Mesenteric fat pad (tissue), 1 donor: ENCODE measurements around the gene P2RY14. TPM values are rescaled to one million over a fixed set of nuclear protein-coding genes. Genes with fewer than 3 reads are reported as not detected.
"Not testable (repeated sequence)": the region's sequence is repeated elsewhere in the genome, so short reads cannot be mapped to it uniquely, and the experiment has no call there.

ENCODE experiments used
- DNase-seq: peaks from one replicate; pipeline ENCODE4 v3.0.0-alpha.2; 2020; ENCODE audit warnings: low spot score
- total RNA-seq: library from RNA; stranded (reverse); fragmentation: NEBNext Ultra II Directional; extraction: Animal tissue kit (Norgen Biotek cat#: 25700); gene quantifications from one replicate; pipeline ENCODE4 v1.2.1, GENCODE V29; 2021
- donor health status: DM: yes; HTN: yes; CAD: no.

P2RY14 gene
- total RNA-seq, 1 donor from 2014 or later, result 1.4 TPM

GRCh38 chr3:151264605-151265004, 13.7 kb downstream of the P2RY14 start:
- no peak for DNase-seq

- no peak for DNase-seq
Observed at GRCh38 chr3:151262871-151263525, 15.3 kb downstream of the P2RY14 start.

DNA sequence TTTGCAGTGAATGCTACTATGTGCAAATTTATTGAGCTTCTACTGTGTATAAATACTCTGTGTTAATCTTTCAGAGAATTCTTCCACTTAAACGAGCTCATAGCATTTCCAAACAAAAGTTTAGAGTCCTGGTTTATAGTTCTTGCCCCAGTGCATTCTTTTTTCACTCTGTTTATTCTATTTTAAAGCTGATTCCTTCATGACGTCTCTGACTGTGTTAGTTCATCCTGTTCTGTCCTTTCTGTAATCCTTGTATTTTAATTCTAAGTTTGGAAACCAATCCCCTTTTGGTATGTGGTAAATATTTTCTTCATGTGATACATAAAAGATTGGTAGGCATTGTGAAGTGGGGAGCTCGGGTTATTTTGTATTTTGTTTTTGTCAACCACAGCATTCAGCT, 18.7 kb downstream of the P2RY14 start:
- DNase-seq, result no peak

- no peak for DNase-seq
Observed at GRCh38 chr3:151256749-151257148, 21.6 kb downstream of the P2RY14 start.

DNA sequence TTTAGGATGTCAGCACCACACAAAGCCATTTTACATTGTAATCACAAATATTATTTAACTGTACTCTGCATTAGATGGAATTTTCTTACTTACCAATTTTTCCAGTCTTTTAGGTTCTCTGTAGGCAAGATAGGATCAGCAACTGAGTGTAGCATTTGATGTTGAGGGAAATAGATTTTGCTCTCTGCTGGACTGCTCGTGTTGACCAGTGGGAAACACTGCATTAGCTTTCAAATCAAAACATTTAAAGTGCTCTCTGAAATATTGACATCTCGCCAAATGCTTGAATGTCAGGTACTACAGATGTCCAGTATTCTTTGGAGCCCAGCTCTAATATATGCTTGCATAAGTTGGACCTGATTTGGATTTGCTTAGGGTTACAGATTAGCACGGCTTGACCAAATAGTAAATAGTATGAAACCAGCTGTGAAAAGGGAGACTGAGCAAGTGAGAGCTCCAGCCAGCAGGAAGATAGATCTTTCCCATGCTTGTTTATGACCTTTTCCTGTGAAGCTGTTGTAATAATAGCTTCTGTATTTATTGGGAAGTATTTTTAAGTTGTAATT, 29.5 kb downstream of the P2RY14 start:
- DNase-seq, result no peak

GRCh38 chr3:151242006-151242405, 36.3 kb downstream of the P2RY14 start:
- DNase-seq, result not testable (repeated sequence)

- no peak for DNase-seq
Observed at GRCh38 chr3:151236736-151237135, 41.6 kb downstream of the P2RY14 start.

- DNase-seq, result no peak
Observed at GRCh38 chr3:151236316-151236715, 42.0 kb downstream of the P2RY14 start.

GRCh38 chr3:151234825-151235224, 43.5 kb downstream of the P2RY14 start:
- no peak for DNase-seq

GRCh38 chr3:151232991-151233390, 45.4 kb downstream of the P2RY14 start:
- DNase-seq, result no peak

DNA sequence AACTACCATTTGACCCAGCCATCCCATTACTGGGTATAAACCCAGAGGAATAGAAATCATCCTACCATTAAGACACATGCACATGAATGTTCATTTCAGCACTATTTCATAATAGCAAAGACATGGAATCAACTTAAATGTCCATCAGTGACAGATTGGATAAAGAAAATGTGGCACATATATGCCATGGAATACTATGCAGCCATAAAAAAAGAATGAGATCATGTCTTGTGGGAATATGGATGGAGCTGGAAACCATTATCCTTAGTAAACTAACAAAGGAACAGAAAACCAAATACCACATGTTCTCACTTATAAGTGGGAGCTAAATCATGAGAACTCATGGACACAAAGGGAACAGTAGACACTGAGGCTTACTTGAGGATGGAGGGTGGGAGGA, 45.9 kb downstream of the P2RY14 start:
- DNase-seq, result not testable (repeated sequence)

DNA sequence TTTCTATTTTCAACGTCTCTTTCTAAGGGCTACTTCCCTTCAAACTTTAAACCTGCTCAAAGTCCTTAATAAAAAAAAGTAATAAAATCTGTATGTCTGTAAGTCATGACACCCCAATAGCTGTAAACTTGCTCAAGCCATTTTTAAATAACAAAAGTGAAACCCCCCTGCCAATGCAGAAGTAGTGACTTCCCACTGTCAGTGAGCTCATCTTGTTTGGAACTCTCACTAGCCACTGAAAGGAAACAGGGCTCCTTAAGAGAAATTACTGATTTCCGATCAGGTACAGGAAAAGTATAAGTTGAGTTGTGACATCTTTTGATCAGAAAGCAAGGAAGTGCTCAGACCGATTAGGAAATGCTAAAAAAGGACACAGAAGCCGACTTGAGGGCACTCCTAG, 47.7 kb downstream of the P2RY14 start:
- DNase-seq, result no peak

- DNase-seq, result no peak
Observed at GRCh38 chr3:151228666-151229040, 49.7 kb downstream of the P2RY14 start.

DNA sequence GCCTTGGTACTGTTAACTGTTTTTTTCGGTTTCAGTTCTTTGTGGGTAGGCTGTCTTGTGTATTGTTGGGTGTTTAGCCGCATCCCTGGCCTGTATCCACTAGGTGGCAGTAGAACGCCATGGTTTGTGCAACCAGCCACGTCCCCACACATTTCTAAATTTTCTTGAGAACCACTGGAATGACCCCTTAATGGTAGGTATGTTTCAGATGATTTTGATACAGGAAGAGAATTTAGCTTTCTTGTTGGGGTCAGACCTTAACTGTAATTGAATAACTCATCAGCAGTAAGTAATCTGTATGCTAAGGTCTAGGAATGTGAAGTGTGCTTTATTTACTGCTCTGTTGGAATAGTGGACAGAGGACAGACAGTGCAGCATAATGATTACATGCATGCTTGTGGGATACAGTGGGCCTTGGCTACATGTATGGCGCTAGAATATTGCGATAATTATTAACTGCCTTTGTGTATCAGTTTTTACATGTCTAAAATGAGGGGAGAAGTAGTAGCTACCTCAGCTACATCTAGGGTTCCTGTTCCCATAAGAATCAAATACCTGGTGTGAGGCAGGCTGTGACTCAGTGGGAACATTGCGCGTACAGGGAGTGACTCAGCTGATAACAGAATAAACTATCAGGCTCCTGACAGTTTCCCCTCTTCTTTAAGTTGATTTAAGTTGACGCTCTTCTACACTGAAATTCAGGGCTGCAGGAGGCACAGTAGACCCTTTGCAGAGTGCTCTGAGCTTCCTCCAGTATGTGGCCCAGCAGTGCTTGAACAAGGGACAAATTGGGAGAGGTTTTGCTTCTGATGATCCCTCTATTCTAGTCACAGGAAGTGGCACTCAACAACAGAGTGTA, 50.3 kb downstream of the P2RY14 start:
- DNase-seq, result no peak

GRCh38 chr3:151227266-151227806, 51.0 kb downstream of the P2RY14 start:
- DNase-seq, result no peak

DNA sequence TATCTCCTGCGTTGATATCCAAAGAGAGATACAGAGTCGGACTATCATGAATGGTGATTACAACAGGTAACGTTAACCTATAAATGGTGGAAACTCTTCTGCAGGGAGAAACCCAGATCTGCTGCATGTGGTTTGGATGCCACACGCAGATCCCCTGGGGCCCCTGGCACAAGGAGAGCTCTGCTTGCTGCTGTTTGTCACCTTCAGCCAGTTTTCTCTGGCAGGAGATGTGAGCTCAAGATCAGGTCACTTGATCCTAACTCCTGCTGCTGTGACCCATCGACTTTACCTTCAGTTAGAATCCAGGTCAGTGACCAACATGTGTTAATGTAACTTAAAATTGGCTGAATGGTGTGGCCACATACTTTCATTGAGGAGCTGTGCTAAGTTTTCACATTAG, 51.5 kb downstream of the P2RY14 start:
- DNase-seq, result no peak

DNA sequence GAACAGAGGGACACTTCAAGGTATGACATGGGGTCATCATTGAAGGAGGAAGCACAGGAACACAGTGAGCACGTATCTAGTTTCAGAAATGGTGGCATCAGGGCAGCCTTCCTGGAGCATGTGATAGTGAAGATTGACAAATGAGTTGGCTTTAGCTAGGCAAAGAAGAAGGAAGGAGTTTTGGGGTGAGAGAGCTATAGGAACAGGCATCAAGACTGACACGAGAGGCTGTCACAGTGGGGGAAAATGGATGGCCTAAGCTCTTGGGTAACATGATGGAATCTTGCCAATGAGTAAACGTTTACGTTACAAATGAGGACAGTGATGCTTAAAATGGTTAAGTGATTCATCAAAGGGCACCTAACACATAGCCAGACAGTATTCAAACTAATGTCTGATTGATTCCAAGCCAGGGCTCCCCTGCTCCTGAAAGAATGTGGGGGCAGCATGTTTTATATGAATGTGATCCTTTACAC, 52.2 kb downstream of the P2RY14 start:
- DNase-seq, result no peak

- DNase-seq, result no peak
Observed at GRCh38 chr3:151225040-151225975, 53.0 kb downstream of the P2RY14 start.

DNA sequence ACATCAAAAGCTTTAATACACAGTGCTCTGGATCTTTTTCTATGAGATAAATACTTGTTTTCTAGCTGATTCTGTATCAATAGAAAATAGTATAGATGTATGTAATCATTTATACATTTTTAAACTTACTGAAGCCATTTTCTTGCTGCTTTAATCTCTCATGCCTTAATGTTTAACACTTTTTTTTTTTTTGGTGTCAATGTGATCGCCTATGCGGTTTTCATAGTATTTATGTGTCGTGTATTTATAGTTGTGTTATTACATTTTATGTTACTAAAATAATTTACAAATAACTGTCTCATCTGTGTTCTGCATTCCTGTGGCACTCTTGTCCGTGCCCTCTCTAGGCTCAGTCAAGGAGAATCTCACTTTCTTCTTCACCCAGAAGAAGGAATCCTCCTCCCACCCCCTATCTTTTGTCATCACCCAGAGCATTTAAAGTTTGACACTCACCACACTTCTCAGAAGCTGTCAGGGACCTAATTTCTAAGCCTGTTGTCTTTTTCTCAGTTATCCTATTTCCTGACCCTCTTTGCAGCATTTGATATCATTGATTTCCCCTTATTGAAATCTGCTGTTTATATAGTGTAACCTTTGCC, 54.0 kb downstream of the P2RY14 start:
- DNase-seq, result no peak

- DNase-seq, result no peak
Observed at GRCh38 chr3:151219056-151219455, 59.3 kb downstream of the P2RY14 start.
